Keratinocyte (primary cell): ENCODE measurements around the gene HMCN2.

Experiments used
- EZH2 ChIP-seq: IDR thresholded peaks from one replicate; pipeline ENCODE4 v1.6.1; 2012; ENCODE audit warnings: inconsistent platforms, mild to moderate bottlenecking, low read length, moderate library complexity
- TF ChIP-seq, protein P1 (sequence below), 3 experiments: IDR thresholded peaks in 1 of 3; conservative IDR thresholded peaks in 1 of 3; optimal IDR thresholded peaks in 1 of 3; 2 replicates in 2 of 3; 3 replicates in 1 of 3; pipeline versions ENCODE3 to v1.5.1; 2011; ENCODE audit warnings: low read length in 3 of 3, mild to moderate bottlenecking in 3 of 3, moderate library complexity in 2 of 3, control low read depth in 1 of 3, inconsistent platforms in 1 of 3; ENCODE audit not compliant: insufficient read depth in 2 of 3; ENCODE audit errors: extremely low read depth in 1 of 3

DNA sequence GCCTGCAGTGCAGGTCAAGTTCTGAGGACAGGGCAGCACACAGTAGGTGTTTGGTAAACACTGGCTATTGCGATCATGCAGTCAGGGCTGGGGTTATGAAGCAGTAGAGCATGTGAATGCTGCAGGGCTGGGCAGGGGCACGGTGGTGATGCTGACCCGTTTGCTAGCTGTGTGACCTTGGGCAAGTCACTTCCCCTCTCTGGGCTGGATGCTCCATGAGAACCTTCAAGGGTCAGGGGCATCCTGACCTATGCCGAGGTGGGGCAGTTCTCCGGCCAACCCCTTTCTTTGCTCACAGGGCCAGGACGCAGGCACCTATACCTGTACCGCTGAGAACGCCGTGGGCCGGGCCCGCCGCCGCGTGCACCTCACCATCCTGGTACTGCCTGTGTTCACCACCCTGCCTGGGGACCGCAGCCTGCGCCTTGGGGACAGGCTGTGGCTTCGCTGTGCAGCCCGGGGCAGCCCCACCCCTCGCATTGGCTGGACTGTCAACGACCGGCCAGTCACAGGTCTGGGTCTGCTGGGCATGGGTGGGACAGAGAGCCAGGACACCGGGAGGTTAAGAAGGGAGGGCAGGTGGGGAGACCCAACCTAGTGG is 140.2 kb downstream of the HMCN2 start:
- TF ChIP-seq, protein P1, sequence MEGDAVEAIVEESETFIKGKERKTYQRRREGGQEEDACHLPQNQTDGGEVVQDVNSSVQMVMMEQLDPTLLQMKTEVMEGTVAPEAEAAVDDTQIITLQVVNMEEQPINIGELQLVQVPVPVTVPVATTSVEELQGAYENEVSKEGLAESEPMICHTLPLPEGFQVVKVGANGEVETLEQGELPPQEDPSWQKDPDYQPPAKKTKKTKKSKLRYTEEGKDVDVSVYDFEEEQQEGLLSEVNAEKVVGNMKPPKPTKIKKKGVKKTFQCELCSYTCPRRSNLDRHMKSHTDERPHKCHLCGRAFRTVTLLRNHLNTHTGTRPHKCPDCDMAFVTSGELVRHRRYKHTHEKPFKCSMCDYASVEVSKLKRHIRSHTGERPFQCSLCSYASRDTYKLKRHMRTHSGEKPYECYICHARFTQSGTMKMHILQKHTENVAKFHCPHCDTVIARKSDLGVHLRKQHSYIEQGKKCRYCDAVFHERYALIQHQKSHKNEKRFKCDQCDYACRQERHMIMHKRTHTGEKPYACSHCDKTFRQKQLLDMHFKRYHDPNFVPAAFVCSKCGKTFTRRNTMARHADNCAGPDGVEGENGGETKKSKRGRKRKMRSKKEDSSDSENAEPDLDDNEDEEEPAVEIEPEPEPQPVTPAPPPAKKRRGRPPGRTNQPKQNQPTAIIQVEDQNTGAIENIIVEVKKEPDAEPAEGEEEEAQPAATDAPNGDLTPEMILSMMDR (optimal IDR thresholded peaks at IDR 0.05 in 1 of 3, IDR thresholded peaks at IDR 0.05 in 1 of 3, conservative IDR thresholded peaks at IDR 0.05 in 1 of 3; ENCODE audit: extremely low read depth in 1 of 3, insufficient read depth in 2 of 3, low read length in 3 of 3), result no peak
- no peak for TF ChIP-seq EZH2
